Peyer's patch (tissue), 4 donors: ENCODE results near the gene CD72.

Experiments
- POLR2A ChIP-seq, 2 donors: fragments of 450-650 bp; IDR thresholded peaks; one replicate each; pipeline ENCODE4 v1.5.1; 2017; ENCODE audit warnings: antibody characterized with exemption in 2 of 2, mild to moderate bottlenecking in 2 of 2, moderate library complexity in 2 of 2
- TF ChIP-seq, protein P1 (sequence below), 6 experiments: fragments of 450-650 bp in 4 of 6; fragments of 200-600 bp in 2 of 6; sonication (generic) in 1 of 6; IDR thresholded peaks; one replicate each; pipeline ENCODE4 v1.5.1; 2017 to 2019; ENCODE audit warnings: antibody characterized with exemption in 6 of 6, mild to moderate bottlenecking in 3 of 6, moderate library complexity in 1 of 6

DNA sequence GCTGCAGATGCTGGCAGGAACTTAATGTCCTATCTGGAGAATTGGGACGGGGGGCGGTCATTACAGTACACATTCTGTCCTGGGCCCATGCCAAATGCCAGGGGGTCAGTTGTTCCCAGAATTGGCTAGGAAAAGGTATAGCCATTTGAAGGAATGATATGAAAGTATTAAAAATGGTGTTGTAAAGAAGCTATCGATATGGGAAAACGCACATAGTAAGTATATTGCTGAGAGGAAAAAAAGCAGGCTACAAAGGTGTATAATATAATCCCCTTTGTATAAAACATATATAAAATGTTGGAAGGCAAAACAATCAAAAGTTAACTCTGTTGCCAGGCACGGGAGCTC, 47.2 kb upstream of the CD72 start:
- TF ChIP-seq, protein P1, sequence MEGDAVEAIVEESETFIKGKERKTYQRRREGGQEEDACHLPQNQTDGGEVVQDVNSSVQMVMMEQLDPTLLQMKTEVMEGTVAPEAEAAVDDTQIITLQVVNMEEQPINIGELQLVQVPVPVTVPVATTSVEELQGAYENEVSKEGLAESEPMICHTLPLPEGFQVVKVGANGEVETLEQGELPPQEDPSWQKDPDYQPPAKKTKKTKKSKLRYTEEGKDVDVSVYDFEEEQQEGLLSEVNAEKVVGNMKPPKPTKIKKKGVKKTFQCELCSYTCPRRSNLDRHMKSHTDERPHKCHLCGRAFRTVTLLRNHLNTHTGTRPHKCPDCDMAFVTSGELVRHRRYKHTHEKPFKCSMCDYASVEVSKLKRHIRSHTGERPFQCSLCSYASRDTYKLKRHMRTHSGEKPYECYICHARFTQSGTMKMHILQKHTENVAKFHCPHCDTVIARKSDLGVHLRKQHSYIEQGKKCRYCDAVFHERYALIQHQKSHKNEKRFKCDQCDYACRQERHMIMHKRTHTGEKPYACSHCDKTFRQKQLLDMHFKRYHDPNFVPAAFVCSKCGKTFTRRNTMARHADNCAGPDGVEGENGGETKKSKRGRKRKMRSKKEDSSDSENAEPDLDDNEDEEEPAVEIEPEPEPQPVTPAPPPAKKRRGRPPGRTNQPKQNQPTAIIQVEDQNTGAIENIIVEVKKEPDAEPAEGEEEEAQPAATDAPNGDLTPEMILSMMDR (IDR thresholded peaks at IDR 0.05), result no peak
- no peak for TF ChIP-seq POLR2A (IDR thresholded peaks at IDR 0.05)
